H9 (cell line): Measurements from ENCODE around the gene SEMA3C. TPM values are rescaled to one million over a fixed set of nuclear protein-coding genes. Genes with fewer than 3 reads are reported as not detected.

Experiments
- DNase-seq: peaks from one replicate; pipeline ENCODE4 v3.0.0-alpha.2; 2017
- H2AFZ ChIP-seq: one replicate; pipeline ENCODE4 v1.6.1; 2013; ENCODE audit warnings: mild to moderate bottlenecking, low read length, control low read depth, moderate library complexity
- H2AK5ac ChIP-seq: 2 replicates; pipeline ENCODE4 v1.6.1; 2013; ENCODE audit warnings: low read length, control low read depth, mixed read lengths; ENCODE audit not compliant: insufficient read length
- H2BK120ac ChIP-seq: one replicate; pipeline ENCODE4 v1.6.1; 2013; ENCODE audit warnings: low read depth, mild to moderate bottlenecking, low read length, control low read depth, inconsistent platforms; ENCODE audit not compliant: poor library complexity, severe bottlenecking
- H2BK12ac ChIP-seq: 2 replicates; pipeline ENCODE4 v1.6.1; 2013; ENCODE audit warnings: low read length, control low read depth, mixed read lengths, low read depth; ENCODE audit not compliant: insufficient read length
- H2BK15ac ChIP-seq: 2 replicates; pipeline ENCODE4 v1.6.1; 2013; ENCODE audit warnings: low read depth, low read length, control low read depth
- H2BK20ac ChIP-seq: one replicate; pipeline ENCODE4 v1.6.1; 2013; ENCODE audit warnings: low read depth, mild to moderate bottlenecking, low read length, control low read depth, inconsistent platforms; ENCODE audit not compliant: poor library complexity, severe bottlenecking
- H2BK5ac ChIP-seq: 2 replicates; pipeline ENCODE4 v1.6.1; 2013; ENCODE audit warnings: low read length, control low read depth, mixed read lengths; ENCODE audit not compliant: insufficient read length
- H3K14ac ChIP-seq: 2 replicates; pipeline ENCODE4 v1.6.1; 2013; ENCODE audit warnings: low read length, control low read depth; ENCODE audit not compliant: insufficient read depth
- H3K18ac ChIP-seq: 2 replicates; pipeline ENCODE4 v1.6.1; 2013; ENCODE audit warnings: low read depth, mild to moderate bottlenecking, mixed read lengths, low read length, control low read depth; ENCODE audit not compliant: insufficient read length
- H3K23ac ChIP-seq: 2 replicates; pipeline ENCODE4 v1.6.1; 2013; ENCODE audit warnings: low read length, control low read depth, mixed read lengths, low read depth; ENCODE audit not compliant: insufficient read length
- H3K23me2 ChIP-seq: 2 replicates; pipeline ENCODE4 v1.6.1; 2013; ENCODE audit warnings: low read depth, mild to moderate bottlenecking, mixed read lengths, low read length, control low read depth; ENCODE audit not compliant: insufficient read length, poor library complexity, severe bottlenecking
- H3K27ac ChIP-seq: 2 replicates; pipeline ENCODE4 v1.5.1; 2013; ENCODE audit warnings: low read length, control low read depth, mixed read lengths, low read depth; ENCODE audit not compliant: insufficient read length
- H3K27me3 ChIP-seq: 2 replicates; pipeline ENCODE4 v1.6.1; 2013; ENCODE audit warnings: low read length, control low read depth, inconsistent platforms; ENCODE audit not compliant: insufficient read depth
- H3K4ac ChIP-seq: 2 replicates; pipeline ENCODE4 v1.6.1; 2013; ENCODE audit warnings: low read depth, mild to moderate bottlenecking, control low read depth, inconsistent platforms, low read length, moderate library complexity
- H3K4me1 ChIP-seq: 2 replicates; pipeline ENCODE4 v1.6.1; 2013; ENCODE audit warnings: low read length, control low read depth, inconsistent platforms; ENCODE audit not compliant: insufficient read depth
- H3K4me2 ChIP-seq: 2 replicates; pipeline ENCODE4 v1.6.1; 2013; ENCODE audit warnings: low read length, control low read depth, mixed read lengths; ENCODE audit not compliant: insufficient read length, insufficient read depth
- H3K56ac ChIP-seq: 2 replicates; pipeline ENCODE4 v1.6.1; 2013; ENCODE audit warnings: low read depth, mild to moderate bottlenecking, mixed read lengths, low read length, control low read depth; ENCODE audit not compliant: insufficient read length
- H3K79me1 ChIP-seq: 2 replicates; pipeline ENCODE4 v1.6.1; 2013; ENCODE audit warnings: low read depth, mild to moderate bottlenecking, moderate library complexity, low read length, control low read depth, inconsistent platforms; ENCODE audit not compliant: insufficient read depth, poor library complexity, severe bottlenecking
- H3K79me2 ChIP-seq: 2 replicates; pipeline ENCODE4 v1.6.1; 2013; ENCODE audit warnings: low read length, control low read depth, inconsistent platforms; ENCODE audit not compliant: insufficient read depth
- H3K9ac ChIP-seq: 2 replicates; pipeline ENCODE4 v1.6.1; 2013; ENCODE audit warnings: low read length, control low read depth, mixed read lengths; ENCODE audit not compliant: insufficient read length; ENCODE audit errors: extremely low read depth
- H3K9me3 ChIP-seq: one replicate; pipeline ENCODE4 v1.6.1; 2013; ENCODE audit warnings: low read depth, low read length, inconsistent platforms; ENCODE audit not compliant: control insufficient read depth
- H3T11ph ChIP-seq: one replicate; pipeline ENCODE4 v1.6.1; 2013; ENCODE audit warnings: mild to moderate bottlenecking, low read length, control low read depth, inconsistent platforms
- H4K20me1 ChIP-seq: one replicate; pipeline ENCODE4 v1.6.1; 2013; ENCODE audit not compliant: control insufficient read depth, insufficient read length, insufficient read depth
- H4K5ac ChIP-seq: 2 replicates; pipeline ENCODE4 v1.6.1; 2013; ENCODE audit warnings: low read depth, mild to moderate bottlenecking, mixed read lengths, low read length, control low read depth; ENCODE audit not compliant: insufficient read length
- H4K8ac ChIP-seq: replicated peaks from 2 replicates; pipeline ENCODE4 v1.6.1; 2013; ENCODE audit warnings: low read length, control low read depth, mixed read lengths, low read depth; ENCODE audit not compliant: insufficient read length
- H4K91ac ChIP-seq: 2 replicates; pipeline ENCODE4 v1.6.1; 2013; ENCODE audit warnings: low read depth, mild to moderate bottlenecking, moderate library complexity, mixed read lengths, low read length, control low read depth; ENCODE audit not compliant: insufficient read length
- H3K27ac Mint-ChIP-seq, 3 experiments: 2 replicates in 2 of 3; 3 replicates in 1 of 3; pipeline ENCODE4 v1.8.0; 2020 to 2021; ENCODE audit warnings: mixed read lengths in 3 of 3, mild to moderate bottlenecking in 1 of 3, moderate library complexity in 1 of 3
- H3K27me3 Mint-ChIP-seq: 2 replicates; pipeline ENCODE4 v1.8.0; 2021; ENCODE audit warnings: low read depth, mild to moderate bottlenecking, moderate library complexity, mixed read lengths
- H3K36me3 Mint-ChIP-seq, 3 experiments: 2 replicates in 2 of 3; 3 replicates in 1 of 3; pipeline ENCODE4 v1.8.0; 2020 to 2021; ENCODE audit warnings: low read depth in 3 of 3, mixed read lengths in 3 of 3; ENCODE audit not compliant: insufficient read depth in 1 of 3
- H3K4me1 Mint-ChIP-seq, 2 experiments: 2 replicates each; pipeline ENCODE4 v1.8.0; 2020; ENCODE audit warnings: mixed read lengths in 2 of 2
- H3K4me3 Mint-ChIP-seq, 2 experiments: 2 replicates in 1 of 2; 3 replicates in 1 of 2; pipeline ENCODE4 v1.8.0; 2020 to 2021; ENCODE audit warnings: mild to moderate bottlenecking in 2 of 2, mixed read lengths in 2 of 2, moderate library complexity in 1 of 2
- H3K9me3 Mint-ChIP-seq, 2 experiments: 2 replicates in 1 of 2; 3 replicates in 1 of 2; pipeline ENCODE4 v1.8.0; 2020; ENCODE audit warnings: mild to moderate bottlenecking in 2 of 2, mixed read lengths in 2 of 2, moderate library complexity in 1 of 2
- CTCF ChIP-seq: fragments of 200-600 bp; sonication (generic); conservative IDR thresholded peaks from 3 replicates; pipeline ENCODE4 v1.8.0; 2021; ENCODE audit warnings: antibody characterized with exemption, mild to moderate bottlenecking
- WGBS: extraction: QIAGEN DNeasy Blood & Tissue Kit; methylation state at CpG from one replicate; pipeline ENCODE4 v1.1.7; 2013; ENCODE audit warnings: missing lambda C conversion rate, low lambda C conversion rate, mixed read lengths; ENCODE audit not compliant: insufficient read length; ENCODE audit errors: extremely low coverage; 5-methylcytosine and 5-hydroxymethylcytosine counted together
- total RNA-seq: library from RNA; stranded (reverse); gene quantifications from 2 replicates; pipeline ENCODE4 v1.2.1, GENCODE V29; 2021

The SEMA3C gene
- total RNA-seq, 1 experiment from 2014 or later = 1.6 TPM

GRCh38 chr7:80907612-80908011, 11.2 kb downstream of the SEMA3C start:
- Histone ChIP-seq H3K4ac (no peak overlapping the region), H3K79me2 (no peaks in the 10 kb centered on the region), H3K14ac (no peak overlapping the region), H2BK15ac (no peak overlapping the region), H2BK120ac (no peak overlapping the region), H3K27ac (no peak overlapping the region), H3K18ac (no peak overlapping the region), H2BK12ac (no peak overlapping the region), H3K9ac (no peak overlapping the region), H4K91ac (no peak overlapping the region), H2BK5ac (no peak overlapping the region), H3K4me2 (no peak overlapping the region), H3K4me1 (no peaks in the 10 kb centered on the region), H3K79me1 (no peaks in the 10 kb centered on the region), H3T11ph (no peak overlapping the region), H2BK20ac (no peak overlapping the region), H4K5ac (no peak overlapping the region), H3K23ac (no peak overlapping the region), H3K56ac (no peak overlapping the region), H2AK5ac (no peak overlapping the region), H4K20me1 (no peaks in the 10 kb centered on the region), H3K23me2 (no peaks in the 10 kb centered on the region), H3K9me3 (no peaks in the 10 kb centered on the region), H4K8ac (no peak overlapping the region), H2AFZ (no peak overlapping the region), H3K27me3 (no peaks in the 10 kb centered on the region)
- H3K4me1 Mint-ChIP-seq = peaks cover 4 to 14% of the 10 kb centered on the region in 2 experiments
- no peak overlapping the region for H3K4me3 Mint-ChIP-seq
- no peak overlapping the region for H3K27ac Mint-ChIP-seq
- no CpG with 5 or more reads among the region's 4 CpGs for WGBS
- DNase-seq = no peak
- no peaks in the 10 kb centered on the region for H3K9me3 Mint-ChIP-seq
- no peaks in the 10 kb centered on the region for H3K36me3 Mint-ChIP-seq
- TF ChIP-seq CTCF = no peak
- H3K27me3 Mint-ChIP-seq = no peaks in the 10 kb centered on the region
